Stimulated activated naive B cell treated with anti-CD40 and anti-IgM and Interleukin-4, amounts not matched to agents 10 μg/mL and 1 μg/mL and 100 μg/mL, for 72 hours (primary cell): Measurements from ENCODE around the gene GABRR2.
"Not testable (repeated sequence)": the region's sequence is repeated elsewhere in the genome, so short reads cannot be mapped to it uniquely, and the experiment has no call there.

ENCODE experiments used
- ATAC-seq, 2 donors: fragments of 150-1000 bp; cut with Tn5 transposase; replicated peaks; 2 replicates each; pipeline ENCODE4 v1.10.0; 2021; ENCODE audit warnings: moderate library complexity in 1 of 2
- DNase-seq: peaks from one replicate; pipeline ENCODE4 v3.0.0; 2021
- H3K27ac Mint-ChIP-seq: one replicate; pipeline ENCODE4 v1.8.0; 2022; ENCODE audit warnings: mild to moderate bottlenecking, mixed read lengths
- H3K27me3 Mint-ChIP-seq, 2 donors: one replicate each; pipeline ENCODE4 v1.8.0; 2022; ENCODE audit warnings: mixed read lengths in 2 of 2
- H3K36me3 Mint-ChIP-seq, 2 donors: one replicate each; pipeline ENCODE4 v1.8.0; 2022; ENCODE audit warnings: mixed read lengths in 2 of 2, mild to moderate bottlenecking in 1 of 2
- H3K4me1 Mint-ChIP-seq, 2 donors: one replicate each; pipeline ENCODE4 v1.8.0; 2022; ENCODE audit warnings: mixed read lengths in 2 of 2, mild to moderate bottlenecking in 1 of 2
- H3K4me3 Mint-ChIP-seq, 2 donors: one replicate each; pipeline ENCODE4 v1.8.0; 2022; ENCODE audit warnings: mild to moderate bottlenecking in 2 of 2, mixed read lengths in 2 of 2, moderate library complexity in 1 of 2
- H3K9me3 Mint-ChIP-seq, 2 donors: one replicate each; pipeline ENCODE4 v1.8.0; 2022; ENCODE audit warnings: mixed read lengths in 2 of 2, mild to moderate bottlenecking in 1 of 2

GABRR2 gene

DNA sequence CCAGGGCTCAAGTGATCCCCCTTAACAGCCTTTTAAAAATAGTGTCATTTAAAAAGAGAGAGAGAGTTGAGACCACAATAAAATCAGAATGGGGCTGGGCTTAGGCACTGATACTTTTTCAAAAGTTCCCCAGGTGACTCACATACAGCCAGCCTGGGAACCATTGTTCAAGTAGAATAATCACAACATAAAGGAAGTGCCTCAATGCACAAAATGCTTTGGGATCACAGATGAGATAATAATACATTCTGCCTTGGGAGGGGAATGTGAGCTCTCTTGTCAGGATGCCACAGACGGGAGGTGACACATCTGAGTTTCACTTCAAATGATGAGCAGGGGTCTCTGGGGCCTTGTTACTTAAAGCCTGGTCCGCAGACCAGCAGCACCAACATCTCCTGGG lies 63.9 kb downstream of the GABRR2 start:
- H3K9me3 Mint-ChIP-seq: no peaks in the 10 kb centered on the region
- no peaks in the 10 kb centered on the region for H3K36me3 Mint-ChIP-seq
- H3K27me3 Mint-ChIP-seq: no peaks in the 10 kb centered on the region
- H3K27ac Mint-ChIP-seq: no peak overlapping the region
- ATAC-seq (no peak), DNase-seq (no peak)
- no peaks in the 10 kb centered on the region for H3K4me1 Mint-ChIP-seq
- H3K4me3 Mint-ChIP-seq: no peak overlapping the region

DNA sequence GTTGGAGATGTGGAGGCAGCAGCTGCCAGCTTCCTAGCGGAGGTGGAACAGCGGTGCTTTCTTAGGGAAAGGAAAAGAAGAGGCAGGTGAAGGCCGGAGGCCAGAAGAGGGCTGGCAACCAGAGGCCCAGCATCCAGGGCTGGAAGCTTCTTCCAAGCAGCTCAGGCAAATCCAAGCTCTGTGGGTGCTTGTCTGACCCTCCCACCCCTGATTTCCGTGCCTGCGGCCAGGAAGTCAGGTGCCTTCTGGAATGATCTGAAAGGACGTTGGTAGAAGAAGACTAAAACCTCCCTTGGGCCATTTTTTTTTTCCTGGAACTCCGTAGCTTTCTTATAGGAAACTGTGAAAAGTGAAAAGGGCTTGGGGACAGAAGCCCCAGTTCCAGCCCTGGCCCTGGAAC lies 64.9 kb downstream of the GABRR2 start:
- H3K9me3 Mint-ChIP-seq: no peaks in the 10 kb centered on the region
- H3K36me3 Mint-ChIP-seq: no peaks in the 10 kb centered on the region
- ATAC-seq (no peak), DNase-seq (no peak)
- no peaks in the 10 kb centered on the region for H3K27me3 Mint-ChIP-seq
- no peaks in the 10 kb centered on the region for H3K4me1 Mint-ChIP-seq
- H3K27ac Mint-ChIP-seq: no peak overlapping the region
- H3K4me3 Mint-ChIP-seq: no peak overlapping the region

DNA sequence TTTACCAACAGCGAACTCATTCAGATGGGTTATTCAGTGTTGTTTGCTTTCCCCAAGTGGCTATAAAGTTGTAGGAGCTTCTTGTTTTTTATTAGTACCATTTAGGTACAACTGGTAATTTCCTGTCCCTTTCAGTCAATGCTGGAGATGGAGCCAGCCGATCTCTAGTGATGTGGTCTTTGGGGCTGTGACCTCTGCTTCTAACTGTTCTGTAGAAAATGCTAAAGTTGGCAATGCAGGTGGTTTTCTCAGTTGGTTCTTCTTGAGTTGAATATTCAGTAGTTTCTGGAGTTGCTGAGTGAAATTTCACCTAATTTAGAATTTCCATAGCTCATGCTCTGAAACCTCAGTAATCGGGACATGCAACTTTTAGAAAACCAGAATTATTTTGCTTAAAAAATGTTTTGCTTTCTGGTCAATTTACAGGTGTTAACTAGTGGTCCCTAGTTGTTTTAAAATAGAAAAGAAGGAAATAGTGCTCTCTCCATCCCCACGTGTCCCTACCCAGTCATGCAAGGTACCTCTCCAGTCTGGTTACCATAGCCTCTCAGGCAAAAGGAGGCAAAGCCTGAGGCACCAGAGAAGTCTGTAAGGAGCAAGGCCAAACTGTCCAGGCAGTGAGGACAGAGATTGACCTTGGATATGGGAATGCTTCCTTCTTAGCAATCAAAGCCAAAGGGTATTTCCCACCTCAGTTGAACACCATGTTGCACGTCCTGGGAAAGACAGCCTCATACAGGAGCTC lies 70.7 kb downstream of the GABRR2 start:
- ATAC-seq (no peak), DNase-seq (no peak)
- Mint-ChIP-seq H3K27ac (no peak overlapping the region), H3K4me1 (peaks cover 9 to 16% of the 10 kb centered on the region in 2 donors), H3K9me3 (no peaks in the 10 kb centered on the region), H3K36me3 (no peaks in the 10 kb centered on the region), H3K4me3 (no peak overlapping the region), H3K27me3 (peaks cover 5 to 21% of the 10 kb centered on the region in 2 donors)

GRCh38 chr6:89243331-89243629 lies 71.8 kb downstream of the GABRR2 start:
- no peaks in the 10 kb centered on the region for H3K9me3 Mint-ChIP-seq
- H3K27ac Mint-ChIP-seq: no peak overlapping the region
- H3K4me1 Mint-ChIP-seq: peaks cover 11 to 21% of the 10 kb centered on the region in 2 donors
- H3K4me3 Mint-ChIP-seq: no peak overlapping the region
- H3K27me3 Mint-ChIP-seq: peaks cover 7 to 21% of the 10 kb centered on the region in 2 donors
- ATAC-seq: no peak
- H3K36me3 Mint-ChIP-seq: no peaks in the 10 kb centered on the region
- DNase-seq: no peak

- H3K36me3 Mint-ChIP-seq: no peaks in the 10 kb centered on the region
- ATAC-seq (peak; percentile 25 to 51), DNase-seq (no peak)
- no peaks in the 10 kb centered on the region for H3K9me3 Mint-ChIP-seq
- peaks cover 10 to 21% of the 10 kb centered on the region in 2 donors for H3K27me3 Mint-ChIP-seq
- H3K4me3 Mint-ChIP-seq: no peak overlapping the region
- H3K4me1 Mint-ChIP-seq: peaks cover 11 to 21% of the 10 kb centered on the region in 2 donors
- no peak overlapping the region for H3K27ac Mint-ChIP-seq
These were observed 72.3 kb downstream of the GABRR2 start for GRCh38 chr6:89242574-89243330.

- Mint-ChIP-seq H3K4me3 (no peak overlapping the region), H3K9me3 (peaks cover 3 to 8% of the 10 kb centered on the region in 2 donors), H3K27ac (no peak overlapping the region), H3K27me3 (peaks cover 18 to 37% of the 10 kb centered on the region in 2 donors), H3K36me3 (peaks cover 2 to 10% of the 10 kb centered on the region in 2 donors), H3K4me1 (peaks cover 11 to 21% of the 10 kb centered on the region in 2 donors)
- DNase-seq (no peak), ATAC-seq (peak in 1 of 2 donors; percentile 27)
These were observed 75.8 kb downstream of the GABRR2 start for GRCh38 chr6:89239338-89239737.

- no peak overlapping the region for H3K4me3 Mint-ChIP-seq
- H3K9me3 Mint-ChIP-seq: peaks cover 3 to 8% of the 10 kb centered on the region in 2 donors
- H3K4me1 Mint-ChIP-seq: peaks cover 9 to 16% of the 10 kb centered on the region in 2 donors
- H3K27me3 Mint-ChIP-seq: peaks cover 25 to 37% of the 10 kb centered on the region in 2 donors
- ATAC-seq (no peak), DNase-seq (no peak)
- H3K27ac Mint-ChIP-seq: no peak overlapping the region
- peaks cover 2 to 10% of the 10 kb centered on the region in 2 donors for H3K36me3 Mint-ChIP-seq
These were observed 77.9 kb downstream of the GABRR2 start for GRCh38 chr6:89237158-89237557.

DNA sequence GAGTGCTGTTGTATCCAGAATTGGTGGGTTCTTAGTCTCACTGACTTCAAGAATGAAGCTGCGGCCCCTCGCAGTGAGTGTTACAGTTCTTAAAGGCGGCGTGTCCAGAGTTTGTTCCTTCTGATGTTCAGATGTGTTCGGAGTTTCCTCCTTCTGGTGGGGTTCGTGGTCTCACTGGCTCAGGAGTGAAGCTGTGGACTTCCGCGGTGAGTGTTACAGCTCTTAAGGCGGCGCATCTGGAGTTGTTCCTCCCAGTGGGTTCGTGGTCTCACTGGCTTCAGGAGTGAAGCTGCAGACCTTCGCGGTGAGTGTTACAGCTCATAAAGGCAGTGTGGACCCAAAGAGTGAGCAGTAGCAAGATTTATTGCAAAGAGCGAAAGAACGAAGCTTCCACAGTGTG lies 81.5 kb downstream of the GABRR2 start:
- H3K4me1 Mint-ChIP-seq, ATAC-seq, DNase-seq: not testable (repeated sequence)
- Mint-ChIP-seq H3K27me3 (peaks cover 28 to 29% of the 10 kb centered on the region in 2 donors), H3K9me3 (peaks cover 7 to 15% of the 10 kb centered on the region in 2 donors), H3K4me3 (peak overlapping the region; percentile 73 to 77), H3K36me3 (peaks cover 2 to 13% of the 10 kb centered on the region in 2 donors), H3K27ac (peak overlapping the region; percentile 67)

DNA sequence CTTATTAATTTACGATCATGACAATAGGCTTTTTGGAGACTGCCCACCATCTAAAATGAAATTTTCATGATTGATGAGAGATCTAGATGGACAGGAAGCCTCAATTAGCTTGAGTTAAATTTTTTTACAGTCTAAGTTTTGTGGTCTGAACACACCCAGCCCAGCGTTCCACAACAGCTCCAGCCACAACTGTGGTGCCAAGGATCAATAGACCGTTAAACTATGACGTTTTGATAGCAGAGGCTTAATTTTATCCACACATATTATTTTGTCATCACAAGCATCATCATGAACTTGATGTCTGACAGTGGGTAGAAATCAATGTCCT lies 92.4 kb downstream of the GABRR2 start:
- no peak for ATAC-seq
- Mint-ChIP-seq H3K9me3 (peaks cover 2 to 5% of the 10 kb centered on the region in 2 donors), H3K36me3 (peaks cover 0 to 4% of the 10 kb centered on the region in 2 donors), H3K4me3 (no peak overlapping the region), H3K27me3 (peaks cover under 1 to 5% of the 10 kb centered on the region in 2 donors), H3K4me1 (peaks cover under 1 to 1% of the 10 kb centered on the region in 2 donors), H3K27ac (no peak overlapping the region)
- DNase-seq: no peak

GRCh38 chr6:89221971-89222711 lies 93.0 kb downstream of the GABRR2 start:
- no peak overlapping the region for H3K4me3 Mint-ChIP-seq
- DNase-seq (no peak), ATAC-seq (peak in 1 of 2 donors; percentile 36)
- peaks cover 0 to 4% of the 10 kb centered on the region in 2 donors for H3K36me3 Mint-ChIP-seq
- H3K9me3 Mint-ChIP-seq: peaks cover 2 to 5% of the 10 kb centered on the region in 2 donors
- H3K27me3 Mint-ChIP-seq: peaks cover 6 to 10% of the 10 kb centered on the region in 2 donors
- H3K27ac Mint-ChIP-seq: no peak overlapping the region
- H3K4me1 Mint-ChIP-seq: peaks cover 2 to 5% of the 10 kb centered on the region in 2 donors

DNA sequence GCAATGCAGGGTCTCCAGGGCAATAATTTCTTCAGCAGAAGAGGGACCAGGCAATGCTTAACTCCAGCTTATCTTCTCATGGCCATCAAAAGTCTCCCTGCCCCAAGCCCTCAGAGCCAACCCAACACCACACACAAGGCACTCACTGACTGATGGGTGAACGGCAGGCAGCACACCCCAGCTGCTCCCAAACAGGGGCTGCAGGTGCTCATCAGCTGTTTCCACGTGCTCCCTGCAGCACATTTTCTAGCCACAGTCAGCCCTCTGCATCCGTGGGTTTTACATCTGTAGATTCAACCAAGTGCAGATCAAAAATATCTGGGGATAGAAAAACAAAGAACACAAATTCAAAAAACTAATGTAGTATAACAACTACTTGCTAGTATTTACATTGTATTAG lies 94.0 kb downstream of the GABRR2 start:
- H3K9me3 Mint-ChIP-seq: peaks cover 2 to 5% of the 10 kb centered on the region in 2 donors
- H3K4me3 Mint-ChIP-seq: no peak overlapping the region
- H3K36me3 Mint-ChIP-seq: peaks cover 0 to 4% of the 10 kb centered on the region in 2 donors
- no peak overlapping the region for H3K27ac Mint-ChIP-seq
- no peak for ATAC-seq
- peaks cover 9 to 11% of the 10 kb centered on the region in 2 donors for H3K27me3 Mint-ChIP-seq
- no peak for DNase-seq
- H3K4me1 Mint-ChIP-seq: peaks cover 2 to 5% of the 10 kb centered on the region in 2 donors

- no peak for DNase-seq
- ATAC-seq: no peak
- peaks cover 7 to 9% of the 10 kb centered on the region in 2 donors for H3K27me3 Mint-ChIP-seq
- H3K27ac Mint-ChIP-seq: no peak within 1 kb of the TSS
- peaks cover 2 to 5% of the 10 kb centered on the region in 2 donors for H3K4me1 Mint-ChIP-seq
- H3K4me3 Mint-ChIP-seq: no peak within 1 kb of the TSS
- no peaks in the 10 kb centered on the region for H3K36me3 Mint-ChIP-seq
- no peaks in the 10 kb centered on the region for H3K9me3 Mint-ChIP-seq
These were observed 97.7 kb downstream of the GABRR2 start, which contains the start of gene GABRR1 for GRCh38 chr6:89217299-89217910. Gene GABRR1 (minus strand): TSS chr6:89217358. CDS start chr6:89217322, 36 bp downstream.

- peaks cover 2 to 5% of the 10 kb centered on the region in 2 donors for H3K4me1 Mint-ChIP-seq
- DNase-seq (no peak), ATAC-seq (no peak)
- no peak overlapping the region for H3K4me3 Mint-ChIP-seq
- H3K27me3 Mint-ChIP-seq: peaks cover 9 to 11% of the 10 kb centered on the region in 2 donors
- no peak overlapping the region for H3K27ac Mint-ChIP-seq
- H3K36me3 Mint-ChIP-seq: no peaks in the 10 kb centered on the region
- no peaks in the 10 kb centered on the region for H3K9me3 Mint-ChIP-seq
These were observed 98.7 kb downstream of the GABRR2 start for GRCh38 chr6:89216411-89216810.

DNA sequence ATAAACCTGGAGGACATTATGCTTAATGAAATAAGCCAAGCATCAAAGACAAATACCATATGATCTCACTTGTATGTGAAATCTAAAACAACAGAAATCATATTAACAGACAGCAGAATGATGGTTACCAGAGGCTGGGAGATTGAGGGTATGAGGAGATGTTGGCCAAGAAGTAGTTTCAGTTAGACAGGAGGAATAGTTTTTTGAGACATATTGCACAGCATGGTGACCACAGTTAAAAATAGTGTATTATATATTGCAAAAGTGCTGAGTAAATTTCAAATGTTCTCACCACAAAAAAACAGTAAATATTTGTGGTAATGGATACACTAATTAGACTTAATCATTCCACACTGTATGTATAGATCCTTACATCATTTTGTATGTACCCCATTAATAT lies 99.7 kb downstream of the GABRR2 start:
- Mint-ChIP-seq H3K27me3 (peaks cover 9 to 11% of the 10 kb centered on the region in 2 donors), H3K36me3 (no peaks in the 10 kb centered on the region), H3K4me3 (no peak overlapping the region), H3K4me1 (peaks cover 2 to 5% of the 10 kb centered on the region in 2 donors), H3K9me3 (no peaks in the 10 kb centered on the region), H3K27ac (no peak overlapping the region)
- DNase-seq (no peak), ATAC-seq (no peak)
